Measurements from ENCODE around the gene SSH3.

- TF ChIP-seq CTCF (IDR thresholded peaks at IDR 0.05; ENCODE audit: low read depth, low read length, missing input control) (no peak), ATF3 (IDR thresholded peaks at IDR 0.05) (no peak), ZBTB33 (IDR thresholded peaks at IDR 0.05) (no peak)
Observed at GRCh38 chr11:67274768-67275605, 28.3 kb upstream of the SSH3 start.

Data from liver (tissue), 3 donors.